ENCODE results near the gene DNM2.

GRCh38 chr19:10682397-10683063, 35.3 kb upstream of the DNM2 start:
- TF ChIP-seq POLR2A (IDR thresholded peaks at IDR 0.05), result no peak
- no peak for TF ChIP-seq CTCF (IDR thresholded peaks at IDR 0.05)
